Right cardiac atrium (tissue), 5 donors: Measurements from ENCODE around the gene MRPS35. TPM values are rescaled to one million over a fixed set of nuclear protein-coding genes. Genes with fewer than 3 reads are reported as not detected.
A peak's percentile ranks its signal among the peaks of the same experiment; 100 is the strongest.
"Not testable (repeated sequence)": the region's sequence is repeated elsewhere in the genome, so short reads cannot be mapped to it uniquely, and the experiment has no call there.

Experiments used
- ATAC-seq, 2 donors: fragments of 200-7000 bp; cut with Tn5 transposase; one replicate each; pipeline versions ENCODE4 v1.8.0 to v1.9.1; 2020; ENCODE audit warnings: moderate library complexity in 2 of 2, mild to moderate bottlenecking in 1 of 2
- DNase-seq, 3 donors: peaks; one replicate each; pipeline ENCODE4 v3.0.0-alpha.2; 2020
- H3K27ac ChIP-seq: one replicate; pipeline ENCODE4 v1.5.1; 2013; ENCODE audit warnings: mild to moderate bottlenecking, low read length, control low read depth, moderate library complexity
- H3K27me3 ChIP-seq: one replicate; pipeline ENCODE4 v1.6.1; 2013; ENCODE audit not compliant: control insufficient read depth, insufficient read depth
- H3K4me1 ChIP-seq: one replicate; pipeline ENCODE4 v1.6.1; 2013; ENCODE audit warnings: low read length; ENCODE audit not compliant: control insufficient read depth, insufficient read depth
- H3K4me3 ChIP-seq: one replicate; pipeline ENCODE4 v1.5.1; 2013; ENCODE audit warnings: low read length, control low read depth
- H3K9me3 ChIP-seq: one replicate; pipeline ENCODE4 v1.6.1; 2013; ENCODE audit warnings: low read length; ENCODE audit not compliant: control insufficient read depth
- WGBS: extraction: QIAGEN DNeasy Blood & Tissue Kit; methylation state at CpG from one replicate; pipeline ENCODE4 v1.1.7; 2013; 5-methylcytosine and 5-hydroxymethylcytosine counted together
- intact Hi-C, 4 donors: fragments of 100-400 bp; cut with DNase I; formaldehyde crosslinking; loops; one replicate each; pipeline versions ENCODE4 v1.11.0 to v1.14.0; 2022 to 2023
- polyA plus RNA-seq: library from polyadenylated mRNA; stranded (reverse); fragments of 200-250 nt; gene quantifications from one replicate; pipeline ENCODE4 v1.2.3, GENCODE V29; 2013
- total RNA-seq, 4 donors: library from RNA; stranded (reverse); fragmentation: NEBNext Ultra II Directional; extraction: Animal tissue kit (Norgen Biotek cat#: 25700); gene quantifications; one replicate each; pipeline ENCODE4 v1.2.1, GENCODE V29; 2021
- donor health status: healthy with polysubstance abuse.
- donor health status: DM: no; HTN: yes; CAD: no.
- donor health status: DM: no; HTN: no; CAD: no.
- donor health status: DM: no; HTN: yes; CAD: no; lungs with severe emphysema.
- donor health status: DM: yes; HTN: yes; CAD: no.

The MRPS35 gene
- total and polyA plus RNA-seq, 5 donors = 41.7 to 49.5 (median 44.2) TPM

DNA sequence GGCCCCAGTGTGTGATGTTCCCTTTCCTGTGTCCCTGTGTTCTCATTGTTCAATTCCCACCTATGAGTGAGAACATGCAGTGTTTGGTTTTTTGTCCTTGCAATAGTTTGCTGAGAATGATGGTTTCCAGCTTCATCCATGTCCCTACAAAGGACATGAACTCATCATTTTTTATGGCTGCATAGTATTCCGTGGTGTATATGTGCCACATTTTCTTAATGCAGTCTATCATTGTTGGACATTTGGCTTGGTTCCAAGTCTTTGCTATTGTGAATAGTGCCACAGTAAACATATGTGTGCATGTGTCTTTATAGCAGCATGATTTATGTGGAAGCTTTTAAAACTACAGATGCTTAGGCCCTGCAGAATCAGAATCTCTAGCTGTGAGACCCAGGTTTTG, 35.1 kb downstream of the MRPS35 start:
- WGBS = 86% methylated on average over 1 of the region's 1 CpG
- H3K4me1 ChIP-seq, intact Hi-C loops: not testable (repeated sequence)

DNA sequence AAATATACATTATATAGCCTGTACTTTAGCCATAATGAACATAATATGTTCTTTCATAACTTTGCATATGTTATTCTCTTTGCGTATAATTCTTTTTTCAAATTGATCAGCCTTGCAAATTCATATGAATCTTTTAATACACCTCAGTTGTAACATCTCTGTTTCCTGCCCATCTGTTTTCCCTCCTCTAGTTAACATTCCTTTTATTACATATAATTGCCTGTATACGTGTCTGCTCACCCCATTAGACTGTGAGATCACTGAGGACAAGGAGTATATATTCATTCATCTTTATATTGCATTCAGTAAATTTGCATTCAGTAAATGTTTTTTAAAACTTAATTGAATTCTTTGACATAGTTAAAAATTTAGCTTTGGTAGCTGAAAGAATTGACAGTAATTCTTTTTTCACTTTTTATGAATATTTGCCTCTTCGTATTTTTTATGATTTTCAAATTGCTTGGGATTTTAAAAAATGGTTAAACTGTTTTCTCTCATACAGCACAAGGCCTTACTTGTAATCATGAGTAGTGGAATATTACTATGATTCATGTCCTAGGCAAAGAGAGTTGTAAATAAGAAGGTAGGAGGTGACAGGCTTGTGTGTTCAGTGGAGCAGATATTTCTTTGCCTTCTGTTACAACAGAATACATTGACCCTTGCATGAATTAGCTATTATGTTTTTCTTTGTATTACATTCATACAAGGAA, 36.6 kb downstream of the MRPS35 start:
- DNase-seq (no peak), ATAC-seq (peak in 1 of 2 donors; percentile 50)
- H3K27me3 ChIP-seq = no peaks in the 10 kb centered on the region
- intact Hi-C loops = no loop called here
- H3K9me3 ChIP-seq = no peaks in the 10 kb centered on the region
- H3K4me1 ChIP-seq = no peaks in the 10 kb centered on the region
- H3K27ac ChIP-seq = no peak overlapping the region
- no peak overlapping the region for H3K4me3 ChIP-seq
- 89% methylated on average over 3 of the region's 3 CpGs for WGBS

More for the DNA sequence above, 35.1 kb downstream of the MRPS35 start:
- not testable (repeated sequence) for DNase-seq, H3K27me3 ChIP-seq, H3K9me3 ChIP-seq, H3K27ac ChIP-seq, ATAC-seq, H3K4me3 ChIP-seq

DNA sequence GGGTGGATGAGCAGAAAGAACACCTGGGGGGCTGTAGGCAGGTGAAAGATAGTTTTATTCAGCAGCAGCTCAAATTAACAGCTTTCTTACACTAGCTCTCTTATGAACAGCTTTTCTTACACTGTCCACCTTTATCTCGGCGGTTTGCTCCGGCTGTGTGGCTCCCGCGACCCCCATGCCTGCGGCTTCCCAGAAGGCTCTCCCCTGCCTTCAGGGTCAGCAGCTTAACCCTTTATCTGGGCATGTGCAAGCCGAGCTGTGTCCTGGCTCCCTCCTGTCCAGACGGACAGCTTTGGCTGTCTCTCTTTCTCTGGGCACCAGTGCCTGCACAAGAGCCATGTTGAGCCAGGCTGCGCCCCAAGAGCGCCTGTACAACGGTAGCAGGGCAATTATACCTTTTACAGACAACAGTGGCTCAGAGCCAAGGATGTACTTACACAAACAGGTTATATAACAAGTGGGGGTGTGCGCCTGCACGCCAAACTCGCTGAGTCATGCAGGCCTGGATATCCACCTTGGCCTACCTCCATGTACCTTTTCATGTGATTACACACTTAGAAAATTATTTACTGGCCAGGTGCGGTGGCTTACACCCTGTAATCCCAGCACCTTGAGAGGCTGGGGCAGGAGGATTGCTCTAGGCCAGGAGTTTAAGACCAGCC, 40.9 kb downstream of the MRPS35 start:
- H3K27ac ChIP-seq = no peak overlapping the region
- H3K4me3 ChIP-seq = no peak overlapping the region
- no peak for DNase-seq
- H3K4me1 ChIP-seq = no peaks in the 10 kb centered on the region
- no peak for ATAC-seq
- H3K27me3 ChIP-seq = no peaks in the 10 kb centered on the region
- 84% methylated on average over 15 of the region's 15 CpGs for WGBS
- H3K9me3 ChIP-seq = no peaks in the 10 kb centered on the region
- intact Hi-C loops = no loop called here

DNA sequence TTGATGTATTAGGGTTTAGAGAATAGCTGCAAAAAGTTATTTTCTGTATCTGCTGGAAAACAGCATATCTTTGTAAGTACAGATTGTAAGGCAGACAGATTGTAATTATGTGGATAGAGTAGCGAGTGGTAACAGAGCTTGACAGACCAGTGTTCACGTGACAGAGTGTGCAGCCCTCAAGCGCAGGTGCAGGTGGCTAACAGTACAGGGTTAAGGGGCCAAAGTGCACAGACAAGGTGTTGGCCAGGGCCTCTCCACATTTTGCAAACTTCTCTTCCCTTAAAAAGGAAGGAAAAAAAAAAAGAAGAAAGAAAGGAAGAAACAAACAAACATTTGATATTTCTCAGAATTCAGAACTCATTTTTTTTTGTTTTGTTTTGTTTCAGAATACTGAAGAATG, 44.2 kb downstream of the MRPS35 start:
- ATAC-seq = no peak
- 91% methylated on average over 3 of the region's 3 CpGs for WGBS
- Histone ChIP-seq H3K9me3 (no peaks in the 10 kb centered on the region), H3K27ac (no peak overlapping the region), H3K4me3 (no peak overlapping the region), H3K4me1 (no peaks in the 10 kb centered on the region), H3K27me3 (no peaks in the 10 kb centered on the region)
- intact Hi-C loops = no loop called here
- no peak for DNase-seq

DNA sequence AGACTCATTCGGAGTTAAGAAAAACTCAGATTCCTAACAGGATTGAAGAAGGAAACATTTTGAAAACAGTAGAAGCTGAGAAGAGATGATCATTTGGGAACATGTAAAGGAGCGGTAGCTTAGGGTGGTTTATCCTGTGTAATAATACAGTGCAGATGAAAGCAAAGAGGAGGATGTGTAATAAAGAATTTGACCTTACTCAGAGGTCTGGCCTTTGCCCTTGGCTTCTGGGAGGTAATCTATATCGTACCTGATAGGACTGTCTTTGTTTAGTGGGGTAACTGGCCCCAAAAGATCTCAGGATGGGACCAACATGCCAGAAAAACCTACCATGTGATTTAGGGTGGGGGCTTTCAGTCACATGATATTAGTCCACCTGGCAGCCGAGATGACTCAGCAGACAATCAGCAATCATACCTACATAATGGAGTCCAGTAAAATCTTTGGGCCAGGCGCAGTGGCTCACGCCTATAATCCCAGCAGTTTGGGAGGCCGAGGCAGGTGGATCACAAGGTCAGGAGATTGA, 46.1 kb downstream of the MRPS35 start:
- no peak for DNase-seq
- no peaks in the 10 kb centered on the region for H3K27me3 ChIP-seq
- H3K27ac ChIP-seq = no peak overlapping the region
- no peaks in the 10 kb centered on the region for H3K4me1 ChIP-seq
- H3K9me3 ChIP-seq = no peaks in the 10 kb centered on the region
- WGBS = 92% methylated on average over 7 of the region's 7 CpGs
- ATAC-seq = no peak
- H3K4me3 ChIP-seq = no peak overlapping the region
- intact Hi-C loops = no loop called here

DNA sequence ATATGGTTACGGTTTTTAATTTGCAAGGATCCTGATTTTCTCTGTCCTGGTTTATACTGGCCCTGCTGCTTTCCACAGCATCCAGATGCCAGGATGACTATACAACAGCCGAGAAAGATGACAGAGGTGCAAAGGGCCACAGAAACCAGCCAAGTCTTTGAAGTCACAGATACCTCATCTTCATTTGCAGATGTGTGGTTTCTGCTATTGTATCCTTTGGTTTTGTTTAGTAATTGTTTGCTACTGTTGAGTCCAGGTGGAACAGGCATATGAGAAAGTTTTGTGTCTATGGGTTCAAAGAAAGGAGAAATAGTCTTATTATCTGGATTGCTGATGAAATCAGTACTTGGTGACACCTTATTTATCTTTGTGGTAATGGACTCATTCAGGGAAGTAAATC, 52.1 kb downstream of the MRPS35 start:
- Histone ChIP-seq H3K4me3 (no peak overlapping the region), H3K27me3 (no peaks in the 10 kb centered on the region), H3K9me3 (no peaks in the 10 kb centered on the region), H3K27ac (no peak overlapping the region), H3K4me1 (no peaks in the 10 kb centered on the region)
- 96% methylated on average over 2 of the region's 2 CpGs for WGBS
- ATAC-seq (no peak), DNase-seq (no peak)
- intact Hi-C loops = no loop called here

DNA sequence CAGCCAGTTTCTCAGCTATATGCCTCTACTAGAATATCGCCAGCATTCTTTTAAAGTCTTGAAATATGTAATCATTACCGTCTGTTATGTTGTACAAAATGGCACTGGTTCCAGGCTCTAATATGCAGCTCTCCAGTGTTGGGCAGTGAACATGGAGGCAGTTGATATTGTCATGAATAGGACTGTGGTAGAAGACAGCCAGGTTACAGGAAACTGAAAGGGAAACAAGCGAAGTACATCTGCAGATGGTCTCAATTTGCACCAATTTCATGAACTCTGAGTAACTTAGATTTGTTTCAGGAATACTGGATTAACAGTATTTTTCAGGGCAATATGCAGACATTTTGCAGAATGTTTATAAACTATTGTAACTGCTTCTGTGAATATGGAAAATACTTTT, 56.0 kb downstream of the MRPS35 start:
- Histone ChIP-seq H3K27me3 (no peaks in the 10 kb centered on the region), H3K27ac (no peak overlapping the region), H3K4me1 (no peaks in the 10 kb centered on the region), H3K4me3 (no peak overlapping the region), H3K9me3 (no peaks in the 10 kb centered on the region)
- DNase-seq (no peak), ATAC-seq (no peak)
- WGBS = 91% methylated on average over 3 of the region's 3 CpGs
- intact Hi-C loops = no loop called here

DNA sequence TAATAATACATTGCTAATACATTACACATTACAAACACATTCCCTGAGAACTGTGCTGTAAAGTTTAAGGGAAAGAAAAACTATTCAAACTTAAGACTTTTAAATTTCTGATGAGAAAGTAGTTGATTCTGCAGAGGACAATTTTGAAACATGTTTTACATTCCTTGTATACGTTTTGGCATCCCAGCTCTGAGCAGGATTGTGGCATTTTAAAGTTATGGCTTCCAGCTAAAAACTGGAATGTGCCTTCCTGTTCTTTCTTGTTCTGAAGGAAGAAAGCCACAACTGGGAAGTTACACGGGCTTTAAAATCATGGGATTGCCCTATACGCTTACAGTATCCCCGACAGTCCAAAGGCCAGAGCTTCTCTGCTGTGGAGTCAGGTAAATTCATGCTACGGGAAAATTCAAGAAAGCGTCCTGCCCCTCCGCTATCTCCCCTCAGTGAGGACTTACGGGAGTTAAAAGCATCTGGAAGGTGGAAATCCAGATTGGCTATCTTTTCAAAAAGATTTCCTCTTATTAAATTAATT, 58.6 kb downstream of the MRPS35 start:
- H3K9me3 ChIP-seq = no peaks in the 10 kb centered on the region
- H3K27ac ChIP-seq = no peak overlapping the region
- H3K27me3 ChIP-seq = no peaks in the 10 kb centered on the region
- no peak for ATAC-seq
- DNase-seq = no peak
- H3K4me1 ChIP-seq = no peaks in the 10 kb centered on the region
- 84% methylated on average over 8 of the region's 8 CpGs for WGBS
- intact Hi-C loops = no loop called here
- no peak overlapping the region for H3K4me3 ChIP-seq

DNA sequence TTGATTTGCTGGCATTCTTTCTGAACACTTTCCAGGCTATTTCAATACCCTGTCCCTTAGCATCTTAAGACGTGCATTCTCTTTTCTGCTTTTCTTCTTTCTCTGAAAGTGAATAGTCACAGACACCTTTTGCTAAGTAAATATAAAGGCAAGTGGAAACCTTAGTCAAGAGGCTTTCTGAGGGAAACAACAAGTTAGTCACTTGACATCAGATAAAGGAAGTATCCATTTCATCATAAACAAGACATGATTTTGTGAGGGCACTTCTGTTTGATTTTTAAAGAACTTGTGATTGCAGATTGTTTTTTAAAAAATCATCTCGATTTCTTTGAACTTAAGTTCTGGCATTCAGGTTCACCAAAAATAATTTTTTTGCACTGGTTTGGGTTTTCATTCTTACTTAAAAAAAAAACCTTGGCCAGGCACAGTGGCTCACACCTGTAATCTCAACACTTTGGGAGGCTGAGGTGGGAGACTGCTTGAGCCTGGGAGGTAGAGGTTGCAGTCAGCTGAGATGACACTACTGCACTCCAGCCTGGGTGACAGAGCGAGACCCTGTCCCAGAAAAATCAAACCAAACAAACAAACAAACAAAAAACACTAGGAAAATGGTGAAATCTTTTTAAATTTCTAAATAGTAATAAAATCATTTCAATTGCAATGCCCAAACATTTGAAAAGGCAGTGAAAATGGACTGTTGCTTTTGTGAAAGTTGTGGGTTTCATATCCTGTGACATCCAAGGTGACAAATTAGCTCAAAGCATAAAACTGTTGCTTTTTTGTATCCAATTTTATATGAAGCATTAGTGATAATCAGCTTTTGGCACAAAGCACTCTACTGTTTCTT, 61.1 kb downstream of the MRPS35 start:
- Histone ChIP-seq H3K4me3 (no peak overlapping the region), H3K4me1 (no peaks in the 10 kb centered on the region), H3K9me3 (no peaks in the 10 kb centered on the region), H3K27ac (no peak overlapping the region), H3K27me3 (no peaks in the 10 kb centered on the region)
- intact Hi-C loops = no loop called here
- no peak for ATAC-seq
- 90% methylated on average over 3 of the region's 3 CpGs for WGBS
- no peak for DNase-seq

DNA sequence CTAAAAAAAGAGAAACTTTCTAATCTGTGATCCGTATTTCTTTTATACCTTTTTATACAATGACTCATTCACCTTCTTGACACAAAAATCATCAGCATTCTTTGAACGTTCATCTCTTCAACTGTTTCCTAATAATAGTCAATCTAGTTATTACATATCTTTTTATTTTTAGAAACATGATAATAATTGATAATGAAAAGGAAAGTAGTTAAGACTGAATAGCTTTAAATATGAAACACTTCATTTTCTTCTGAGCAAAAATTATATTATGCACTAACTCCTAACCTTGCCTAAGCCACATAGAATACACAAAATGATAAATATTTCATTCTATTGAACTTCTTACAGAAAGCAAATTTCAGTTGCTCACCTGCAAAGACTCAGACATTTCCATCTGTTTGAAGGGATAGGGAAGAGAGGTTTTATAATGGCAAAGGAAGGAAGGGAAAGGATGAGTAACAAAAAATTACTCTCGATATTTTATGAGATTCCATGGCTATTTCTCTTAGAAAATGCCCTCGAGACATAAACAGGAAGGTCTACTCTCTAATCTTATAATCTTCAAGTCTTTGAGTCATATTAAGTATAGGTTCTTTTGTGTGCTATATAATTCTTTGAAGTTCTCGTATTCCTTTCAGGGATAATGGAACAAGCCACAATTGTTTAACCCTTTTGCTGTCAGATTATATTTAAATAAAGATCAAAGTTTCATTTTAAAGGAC, 61.9 kb downstream of the MRPS35 start:
- DNase-seq = no peak
- intact Hi-C loops = no loop called here
- no peaks in the 10 kb centered on the region for H3K9me3 ChIP-seq
- no peaks in the 10 kb centered on the region for H3K27me3 ChIP-seq
- 39% methylated on average over 5 of the region's 5 CpGs for WGBS
- no peaks in the 10 kb centered on the region for H3K4me1 ChIP-seq
- no peak overlapping the region for H3K4me3 ChIP-seq
- no peak for ATAC-seq
- H3K27ac ChIP-seq = no peak overlapping the region
